Kidney epithelial cell (primary cell): ENCODE data around the gene POLA1. TPM values are rescaled to one million over a fixed set of nuclear protein-coding genes. Genes with fewer than 3 reads are reported as not detected.

Experiments
- DNase-seq: peaks from one replicate; pipeline ENCODE4 v3.0.0-alpha.2; 2010; ENCODE audit warnings: low read depth
- H3K27me3 ChIP-seq: 2 replicates; pipeline ENCODE4 v1.6.0; 2011; ENCODE audit warnings: low read length; ENCODE audit not compliant: control insufficient read depth, insufficient read depth
- H3K36me3 ChIP-seq: 2 replicates; pipeline ENCODE4 v1.5.1; 2011; ENCODE audit warnings: low read length; ENCODE audit not compliant: control insufficient read depth, insufficient read depth
- H3K4me3 ChIP-seq: 2 replicates; pipeline ENCODE4 v1.5.1; 2011; ENCODE audit warnings: low read depth, mild to moderate bottlenecking, control low read depth, low read length
- CTCF ChIP-seq: IDR thresholded peaks from 2 replicates; pipeline ENCODE4 v1.5.1; 2011; ENCODE audit warnings: mild to moderate bottlenecking, moderate library complexity, low read length, control low read depth, inconsistent platforms; ENCODE audit not compliant: insufficient read depth, poor library complexity, severe bottlenecking
- total RNA-seq: library from RNA; depleted of rRNA; stranded (reverse); fragments of >200 nt; gene quantifications from 2 replicates; pipeline ENCODE4 v1.2.3, GENCODE V29; 2015

POLA1 gene
- total RNA-seq, 1 donor from 2014 or later: 6.2 TPM

- TF ChIP-seq CTCF: no peak
- Histone ChIP-seq H3K36me3 (no peaks in the 10 kb centered on the region), H3K4me3 (no peak overlapping the region), H3K27me3 (peaks cover 41% of the 10 kb centered on the region)
- no peak for DNase-seq
These were observed 330.2 kb downstream of the POLA1 start for GRCh38 chrX:25023908-25024307.

- DNase-seq: no peak
- no peak for TF ChIP-seq CTCF
- H3K4me3 ChIP-seq: no peak overlapping the region
- peaks cover 28% of the 10 kb centered on the region for H3K27me3 ChIP-seq
- no peaks in the 10 kb centered on the region for H3K36me3 ChIP-seq
These were observed 331.9 kb downstream of the POLA1 start for GRCh38 chrX:25025615-25026014.

DNA sequence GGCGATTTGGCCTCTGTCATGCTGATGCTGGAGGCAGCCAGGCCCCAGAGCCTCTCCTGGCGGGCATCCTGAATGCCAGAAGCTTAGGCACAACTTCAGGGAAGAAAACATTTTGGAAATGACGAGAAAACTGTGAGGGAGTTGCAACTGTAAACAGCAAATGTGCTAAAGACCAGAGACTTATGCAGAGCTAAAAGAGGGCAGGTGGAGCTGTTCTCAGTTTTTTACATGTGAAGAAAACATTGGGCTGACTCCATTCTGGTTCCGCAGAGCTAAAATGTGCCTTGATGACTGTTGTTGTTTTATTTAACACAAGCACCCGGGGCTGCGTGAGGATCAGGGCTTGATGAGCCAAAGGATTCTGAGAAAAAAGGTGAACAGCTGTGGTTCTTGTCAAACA lies 332.9 kb downstream of the POLA1 start:
- Histone ChIP-seq H3K27me3 (peaks cover 18% of the 10 kb centered on the region), H3K36me3 (no peaks in the 10 kb centered on the region), H3K4me3 (no peak overlapping the region)
- DNase-seq: no peak
- no peak for TF ChIP-seq CTCF

DNA sequence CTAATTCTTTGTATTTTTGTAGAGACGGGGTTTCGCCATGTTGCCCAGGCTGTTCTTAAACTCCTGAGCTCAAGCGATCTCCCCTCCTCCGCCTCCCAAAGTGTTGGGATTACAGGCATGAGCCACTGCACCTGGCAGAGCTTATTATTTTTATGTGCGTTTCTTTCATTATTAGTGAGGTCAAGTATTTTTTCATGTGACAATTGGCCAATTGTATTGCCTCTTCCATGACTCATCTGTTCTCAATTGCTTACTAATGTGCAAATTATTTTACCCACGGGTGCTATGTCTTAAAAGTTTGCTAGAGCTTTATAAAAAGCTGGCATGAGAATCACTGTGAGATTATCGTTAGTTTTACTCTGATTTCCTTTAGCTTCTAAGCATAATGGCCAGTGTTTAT lies 335.0 kb downstream of the POLA1 start:
- H3K27me3 ChIP-seq: peaks cover 5% of the 10 kb centered on the region
- no peak overlapping the region for H3K4me3 ChIP-seq
- H3K36me3 ChIP-seq: no peaks in the 10 kb centered on the region
- no peak for TF ChIP-seq CTCF
- DNase-seq: no peak

- DNase-seq: no peak
- no peaks in the 10 kb centered on the region for H3K36me3 ChIP-seq
- H3K27me3 ChIP-seq: no peaks in the 10 kb centered on the region
- no peak for TF ChIP-seq CTCF
- H3K4me3 ChIP-seq: no peak overlapping the region
These were observed 335.6 kb downstream of the POLA1 start for GRCh38 chrX:25029288-25029825.

- Histone ChIP-seq H3K36me3 (no peaks in the 10 kb centered on the region), H3K4me3 (no peak overlapping the region), H3K27me3 (no peaks in the 10 kb centered on the region)
- DNase-seq: no peak
- no peak for TF ChIP-seq CTCF
These were observed 341.2 kb downstream of the POLA1 start for GRCh38 chrX:25034889-25035288.
